HG03103 (cell line): ENCODE results near the gene NDUFB3.
"Not testable (repeated sequence)": the region's sequence is repeated elsewhere in the genome, so short reads cannot be mapped to it uniquely, and the experiment has no call there.

ENCODE experiments used
- ATAC-seq: cut with Tn5 transposase; IDR thresholded peaks from one replicate; pipeline ENCODE4 v1.9.1; 2021; ENCODE audit warnings: low read depth; ENCODE audit not compliant: unreplicated experiment

The NDUFB3 gene

DNA sequence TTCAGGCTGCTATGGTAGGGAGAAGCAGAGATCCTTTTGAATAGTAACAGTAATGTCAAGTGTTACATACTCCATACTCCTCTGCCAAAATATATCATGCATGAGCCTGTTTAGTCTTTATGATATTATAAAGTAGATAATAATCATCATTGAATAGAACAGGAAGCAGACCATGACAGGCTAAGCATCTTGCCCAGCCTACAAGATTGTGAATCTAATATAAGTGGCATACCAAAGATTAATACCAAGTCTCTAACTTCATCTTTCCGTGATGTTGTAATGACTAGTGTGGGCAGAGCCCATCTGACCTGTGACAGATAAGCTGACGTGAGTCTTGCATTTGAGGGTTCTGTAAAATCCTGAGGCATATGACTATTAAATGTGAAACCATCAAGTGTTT is 13.1 kb downstream of the NDUFB3 start:
- no peak for ATAC-seq

DNA sequence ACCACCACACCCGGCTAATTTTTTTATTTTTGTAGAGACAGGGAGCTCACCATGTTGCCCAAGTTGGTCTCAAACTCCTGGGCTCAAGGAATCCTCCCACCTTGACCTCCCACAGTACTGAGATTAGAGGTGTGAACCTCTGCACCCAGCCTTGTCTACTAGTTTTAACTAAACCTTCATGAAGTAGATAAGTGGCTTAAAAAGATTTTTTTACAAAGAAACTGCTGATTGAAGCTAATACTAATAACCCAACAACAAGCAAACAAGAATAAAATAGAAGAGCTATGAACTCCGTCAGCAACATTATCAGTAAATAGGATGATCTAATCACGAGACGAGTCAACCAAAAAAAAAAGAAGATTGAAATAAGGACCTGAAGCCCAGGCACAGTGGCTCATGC is 18.8 kb downstream of the NDUFB3 start:
- ATAC-seq: no peak

- ATAC-seq: no peak
Measured at GRCh38 chr2:201093573-201093972, 21.8 kb downstream of the NDUFB3 start.

- no peak for ATAC-seq
Measured at GRCh38 chr2:201100497-201100896, 28.7 kb downstream of the NDUFB3 start.

DNA sequence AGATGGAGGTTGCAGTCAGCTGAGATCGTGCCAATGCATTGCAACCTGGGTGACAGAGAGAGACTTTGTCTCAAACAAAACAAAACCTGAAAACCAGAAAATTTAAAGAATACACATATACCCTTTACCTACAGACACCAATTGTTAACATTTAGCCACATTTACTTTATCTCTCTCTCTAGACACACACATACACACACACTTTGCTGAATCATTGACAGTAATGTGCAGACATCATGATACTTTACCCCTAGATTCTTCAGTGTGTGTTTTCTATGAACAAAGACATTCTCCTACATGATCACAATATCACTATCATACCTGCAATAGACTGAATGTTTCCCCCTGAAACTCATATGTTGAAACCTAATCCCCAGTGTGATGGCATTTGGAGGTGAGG is 34.0 kb downstream of the NDUFB3 start:
- no peak for ATAC-seq

GRCh38 chr2:201107624-201108023 is 35.8 kb downstream of the NDUFB3 start:
- no peak for ATAC-seq

DNA sequence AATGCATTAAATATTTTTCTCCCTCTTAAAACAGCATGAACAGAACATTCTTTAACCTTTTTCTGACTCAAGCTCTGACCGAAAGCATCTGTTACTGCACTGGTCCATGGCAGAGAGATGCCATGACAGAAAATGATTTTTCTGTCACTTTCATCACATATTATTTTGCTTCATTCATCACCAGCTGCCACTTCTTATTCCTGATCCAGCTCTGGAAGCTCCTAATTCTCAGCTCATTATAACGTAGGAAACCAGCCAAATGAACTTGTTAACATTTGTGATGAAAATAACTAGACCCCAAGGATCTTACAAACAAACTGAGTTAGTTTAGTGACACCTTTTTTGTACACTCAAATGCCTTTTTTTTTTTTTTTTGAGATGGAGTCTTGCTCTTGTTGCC is 36.5 kb downstream of the NDUFB3 start:
- ATAC-seq: no peak

DNA sequence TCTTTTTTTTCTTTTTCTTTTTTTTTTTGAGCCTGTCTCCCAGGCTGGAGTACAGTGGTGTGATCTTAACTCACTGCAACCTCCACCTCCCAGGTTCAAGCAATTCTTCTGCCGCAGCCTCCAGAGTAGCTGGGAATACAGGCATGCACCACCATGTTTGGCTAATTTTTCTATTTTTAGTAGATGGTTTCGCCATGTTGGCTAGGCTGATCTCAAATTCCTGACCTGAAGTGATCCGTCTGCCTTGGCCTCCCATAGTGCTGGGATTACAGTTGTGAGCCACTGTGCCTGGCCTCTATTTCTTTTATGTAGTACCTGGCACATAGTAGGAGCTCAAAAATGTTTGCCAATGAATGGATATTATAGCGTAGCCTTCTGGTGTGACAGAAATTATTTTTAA is 37.4 kb downstream of the NDUFB3 start:
- no peak for ATAC-seq

GRCh38 chr2:201110615-201111014 is 38.8 kb downstream of the NDUFB3 start:
- ATAC-seq: no peak

- no peak for ATAC-seq
Measured at GRCh38 chr2:201111096-201111495, 39.3 kb downstream of the NDUFB3 start.

GRCh38 chr2:201114350-201114749 is 42.5 kb downstream of the NDUFB3 start:
- no peak for ATAC-seq

- ATAC-seq: no peak
Measured at GRCh38 chr2:201114846-201115245, 43.0 kb downstream of the NDUFB3 start.

- peak; percentile 30 for ATAC-seq
Measured at GRCh38 chr2:201116115-201116958, 44.5 kb downstream of the NDUFB3 start, which contains the start of gene CFLAR. Gene CFLAR (plus strand): TSS chr2:201116164. CDS start chr2:201129866, 13,702 bp downstream.

- no peak for ATAC-seq
Measured at GRCh38 chr2:201116959-201117734, 45.3 kb downstream of the NDUFB3 start.

GRCh38 chr2:201117735-201118094 is 45.9 kb downstream of the NDUFB3 start:
- ATAC-seq: not testable (repeated sequence)

- ATAC-seq: peak; percentile 34
Measured at GRCh38 chr2:201118121-201118960, 46.5 kb downstream of the NDUFB3 start.

- ATAC-seq: no peak
Measured at GRCh38 chr2:201118961-201119854, 47.4 kb downstream of the NDUFB3 start.

- ATAC-seq: no peak
Measured at GRCh38 chr2:201122276-201122675, 50.5 kb downstream of the NDUFB3 start.

- no peak for ATAC-seq
Measured at GRCh38 chr2:201126308-201127151, 54.7 kb downstream of the NDUFB3 start.
